Stimulated activated CD8-positive, alpha-beta memory T cell treated with anti-CD3 and anti-CD28 coated beads, Interleukin-12 subunit alpha, Interleukin-12 subunit beta, amount 100 ng/mL, for 4 hours (primary cell): ENCODE data around the gene USP2.

Source experiments
- DNase-seq: peaks from one replicate; pipeline ENCODE4 v3.0.0-alpha.2; 2020; ENCODE audit warnings: low read depth

The USP2 gene

GRCh38 chr11:119341222-119342022, 40.1 kb downstream of the USP2 start:
- no peak for DNase-seq

GRCh38 chr11:119340335-119341221, 40.9 kb downstream of the USP2 start, which contains the start of gene C1QTNF5:
TSS of gene C1QTNF5 (minus strand) at chr11:119340883. CDS start at chr11:119340397, 486 bp downstream.
- no peak for DNase-seq

- no peak for DNase-seq
Observed at GRCh38 chr11:119339589-119340334, 41.7 kb downstream of the USP2 start.

GRCh38 chr11:119338965-119339588, 42.4 kb downstream of the USP2 start:
- DNase-seq, result no peak

- DNase-seq, result no peak
Observed at GRCh38 chr11:119338318-119338890, 43.1 kb downstream of the USP2 start.

- DNase-seq, result no peak
Observed at GRCh38 chr11:119337581-119338317, 43.7 kb downstream of the USP2 start.

GRCh38 chr11:119336744-119337469, 44.6 kb downstream of the USP2 start:
- no peak for DNase-seq

GRCh38 chr11:119335655-119336543, 45.6 kb downstream of the USP2 start:
- no peak for DNase-seq

- no peak for DNase-seq
Observed at GRCh38 chr11:119335091-119335654, 46.3 kb downstream of the USP2 start.

- peak; percentile 81 for DNase-seq
Observed at GRCh38 chr11:119334174-119334930, 47.1 kb downstream of the USP2 start, which contains the start of gene RNF26. TSS of gene RNF26 (plus strand) at chr11:119334527. CDS start at chr11:119335123, 596 bp downstream.

- no peak for DNase-seq
Observed at GRCh38 chr11:119332111-119332765, 49.3 kb downstream of the USP2 start.

GRCh38 chr11:119330237-119330636, 51.3 kb downstream of the USP2 start:
- DNase-seq, result no peak

GRCh38 chr11:119329320-119329719, 52.2 kb downstream of the USP2 start:
- no peak for DNase-seq

- no peak for DNase-seq
Observed at GRCh38 chr11:119324189-119324588, 57.3 kb downstream of the USP2 start.

- peak; percentile 48 for DNase-seq
Observed at GRCh38 chr11:119323532-119324033, 57.9 kb downstream of the USP2 start.

- DNase-seq, result no peak
Observed at GRCh38 chr11:119322921-119323531, 58.5 kb downstream of the USP2 start.

- no peak for DNase-seq
Observed at GRCh38 chr11:119322360-119322739, 59.1 kb downstream of the USP2 start.
